ENCODE measurements around the gene PSME2.

DNA sequence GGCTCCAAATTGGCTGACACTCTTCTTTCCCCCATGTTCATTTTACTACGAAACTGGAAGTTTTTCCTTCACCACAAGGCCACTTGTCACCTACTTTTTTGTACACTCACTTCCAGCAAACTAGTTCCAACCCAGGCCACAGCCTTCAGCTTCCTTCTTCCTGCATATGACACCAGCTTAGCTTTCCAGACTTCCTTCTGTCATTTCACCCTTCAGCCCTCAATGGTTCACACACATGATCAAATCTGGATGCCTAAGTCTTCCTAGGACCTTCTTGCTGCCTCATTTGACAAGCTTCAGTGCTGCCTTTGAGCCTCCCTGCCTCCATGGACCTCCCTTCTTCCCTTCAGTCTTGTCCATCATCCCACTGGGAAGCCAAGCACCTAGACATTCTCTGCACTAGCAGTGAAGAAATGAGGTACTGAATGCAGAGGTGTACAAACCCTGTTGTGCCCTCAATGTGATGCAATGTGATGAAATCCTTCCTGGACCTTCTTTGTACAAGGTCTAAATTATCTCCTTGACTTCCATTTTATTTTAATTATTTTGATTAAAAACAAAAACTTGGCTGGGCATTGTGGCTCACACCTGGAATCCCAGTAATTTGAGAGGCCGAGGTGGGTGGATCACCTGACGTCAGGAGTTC lies 21.2 kb upstream of the PSME2 start:
- no peak for TF ChIP-seq POLR2AphosphoS5 (IDR thresholded peaks at IDR 0.05)
- TF ChIP-seq, protein P1, sequence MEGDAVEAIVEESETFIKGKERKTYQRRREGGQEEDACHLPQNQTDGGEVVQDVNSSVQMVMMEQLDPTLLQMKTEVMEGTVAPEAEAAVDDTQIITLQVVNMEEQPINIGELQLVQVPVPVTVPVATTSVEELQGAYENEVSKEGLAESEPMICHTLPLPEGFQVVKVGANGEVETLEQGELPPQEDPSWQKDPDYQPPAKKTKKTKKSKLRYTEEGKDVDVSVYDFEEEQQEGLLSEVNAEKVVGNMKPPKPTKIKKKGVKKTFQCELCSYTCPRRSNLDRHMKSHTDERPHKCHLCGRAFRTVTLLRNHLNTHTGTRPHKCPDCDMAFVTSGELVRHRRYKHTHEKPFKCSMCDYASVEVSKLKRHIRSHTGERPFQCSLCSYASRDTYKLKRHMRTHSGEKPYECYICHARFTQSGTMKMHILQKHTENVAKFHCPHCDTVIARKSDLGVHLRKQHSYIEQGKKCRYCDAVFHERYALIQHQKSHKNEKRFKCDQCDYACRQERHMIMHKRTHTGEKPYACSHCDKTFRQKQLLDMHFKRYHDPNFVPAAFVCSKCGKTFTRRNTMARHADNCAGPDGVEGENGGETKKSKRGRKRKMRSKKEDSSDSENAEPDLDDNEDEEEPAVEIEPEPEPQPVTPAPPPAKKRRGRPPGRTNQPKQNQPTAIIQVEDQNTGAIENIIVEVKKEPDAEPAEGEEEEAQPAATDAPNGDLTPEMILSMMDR (IDR thresholded peaks at IDR 0.05): no peak

Data from transverse colon (tissue), 4 donors.